ENCODE results near the gene VEPH1.

VEPH1 gene

GRCh38 chr3:157305392-157305791 is 197.8 kb downstream of the VEPH1 start:
- DNase-seq (ENCODE audit: low read depth in 2 of 2) = no peak

DNA sequence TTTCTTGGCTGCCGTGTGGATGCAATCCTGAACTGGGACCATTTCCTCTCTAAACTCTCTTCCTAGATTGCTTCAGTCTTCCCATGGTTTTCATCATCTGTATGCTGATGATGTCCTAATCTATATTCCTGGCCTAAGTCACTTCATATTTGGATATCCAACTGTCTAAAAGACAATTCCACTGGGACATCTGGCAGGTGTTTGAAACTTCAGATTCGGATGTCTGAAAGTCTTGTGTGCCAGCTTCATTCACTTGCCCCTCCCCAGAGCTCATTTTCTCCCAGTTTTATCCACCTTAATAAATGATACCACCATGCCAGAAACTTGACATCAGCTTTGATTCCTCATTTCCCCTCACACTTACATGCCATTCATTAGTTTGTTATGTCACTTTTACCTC is 201.5 kb downstream of the VEPH1 start:
- no peak for DNase-seq (ENCODE audit: low read depth in 2 of 2)

DNA sequence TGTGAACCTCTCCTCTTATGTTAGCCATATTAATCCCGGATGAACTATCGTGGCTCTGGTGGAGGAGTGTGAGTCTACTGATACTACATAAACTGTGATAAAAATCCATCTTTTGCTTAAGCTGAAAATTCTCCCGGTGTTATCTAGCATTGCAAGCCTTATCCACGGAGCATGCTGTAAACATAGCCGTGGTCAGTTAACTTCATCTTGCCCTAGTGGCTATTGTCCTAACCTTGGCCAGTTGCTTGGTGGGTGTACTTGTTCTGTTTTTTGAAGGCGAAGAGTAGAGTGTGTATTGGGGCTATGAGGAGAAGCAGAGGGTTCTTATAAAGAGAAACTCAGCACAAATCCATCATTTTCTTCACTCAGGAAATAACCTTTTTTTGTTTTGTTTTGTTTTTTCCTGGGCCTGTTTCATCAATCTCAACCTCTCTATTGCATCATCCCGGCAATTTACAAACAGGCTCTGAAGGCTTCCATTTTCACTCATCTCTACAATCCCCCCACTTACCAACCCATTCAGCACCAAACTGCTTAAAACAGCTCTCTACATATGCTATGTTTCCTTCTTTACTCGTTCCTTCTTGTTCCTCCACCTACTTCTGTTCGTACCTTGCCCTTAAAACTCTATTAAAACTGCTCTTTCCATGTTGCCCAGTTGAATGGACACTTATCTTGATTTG is 202.1 kb downstream of the VEPH1 start:
- DNase-seq (ENCODE audit: low read depth in 2 of 2) = no peak

DNA sequence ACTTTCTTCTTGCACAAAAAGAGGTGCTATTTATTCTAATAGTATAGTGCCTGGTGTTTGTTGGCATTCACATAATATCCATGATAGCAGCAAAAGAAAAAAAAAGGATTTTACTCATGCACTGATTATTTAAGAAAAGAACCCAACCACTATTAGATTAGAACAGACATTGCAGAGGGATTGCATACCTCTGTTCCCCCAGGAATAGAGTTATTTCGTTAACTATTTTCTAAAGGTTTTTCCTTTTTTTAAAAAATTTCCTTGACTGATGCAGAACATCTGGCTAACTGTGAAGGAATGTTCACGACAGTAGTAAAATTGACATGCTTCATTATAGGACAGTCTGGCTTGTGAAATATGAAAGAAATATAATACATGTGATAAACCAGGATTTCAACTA is 203.1 kb downstream of the VEPH1 start:
- no peak for DNase-seq (ENCODE audit: low read depth in 2 of 2)

DNA sequence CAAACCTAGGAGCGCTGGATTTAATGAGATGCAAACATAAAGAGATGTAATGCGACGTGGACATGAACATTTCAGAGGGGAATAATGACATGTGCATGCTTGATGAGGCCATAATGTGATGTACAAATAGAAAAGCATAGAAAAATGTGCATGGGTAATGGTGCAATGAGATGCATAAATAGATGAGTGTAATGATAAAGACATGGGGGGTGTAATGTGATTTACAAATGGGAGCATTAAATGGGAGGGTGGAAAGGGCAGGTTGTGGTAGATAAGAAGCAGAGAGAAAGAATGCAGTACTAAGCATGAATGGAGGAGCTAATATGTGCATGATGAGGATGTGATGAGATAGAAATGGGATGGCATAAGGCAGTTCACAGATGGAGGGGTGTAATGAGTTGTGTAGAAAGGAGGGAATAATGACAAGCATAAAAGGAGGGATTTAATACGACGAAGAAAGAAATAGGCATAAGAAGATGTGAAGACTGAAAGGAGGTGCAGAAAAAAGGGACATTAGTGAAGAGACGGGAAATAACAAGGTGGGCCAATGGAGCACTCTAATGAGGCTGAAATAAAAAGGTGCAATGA is 205.8 kb downstream of the VEPH1 start:
- DNase-seq (ENCODE audit: low read depth in 2 of 2) = no peak

- DNase-seq (ENCODE audit: low read depth in 2 of 2) = no peak
Observed at GRCh38 chr3:157294953-157295352, 208.3 kb downstream of the VEPH1 start.

GRCh38 chr3:157294491-157294890 is 208.7 kb downstream of the VEPH1 start:
- no peak for DNase-seq (ENCODE audit: low read depth in 2 of 2)

GRCh38 chr3:157290766-157291165 is 212.4 kb downstream of the VEPH1 start:
- no peak for DNase-seq (ENCODE audit: low read depth in 2 of 2)

DNA sequence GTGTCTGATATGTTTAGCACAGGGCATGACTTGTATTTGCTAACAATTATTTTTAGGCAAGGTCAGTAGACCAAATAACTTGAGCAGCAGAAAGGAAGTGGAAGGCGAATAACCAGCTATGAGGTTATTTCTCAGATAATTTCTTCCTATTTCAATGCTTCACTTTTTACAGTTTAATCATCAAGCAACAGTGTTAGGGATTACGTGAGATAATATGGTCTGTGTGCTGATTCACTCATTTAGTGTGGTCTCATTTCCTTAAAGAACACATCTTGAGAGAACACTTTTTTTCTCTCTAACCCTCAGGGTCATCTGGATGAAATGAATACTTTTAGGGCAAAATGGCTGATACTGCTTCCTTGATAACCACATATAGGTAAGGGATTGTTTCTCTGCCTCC is 217.2 kb downstream of the VEPH1 start:
- no peak for DNase-seq (ENCODE audit: low read depth in 2 of 2)

DNA sequence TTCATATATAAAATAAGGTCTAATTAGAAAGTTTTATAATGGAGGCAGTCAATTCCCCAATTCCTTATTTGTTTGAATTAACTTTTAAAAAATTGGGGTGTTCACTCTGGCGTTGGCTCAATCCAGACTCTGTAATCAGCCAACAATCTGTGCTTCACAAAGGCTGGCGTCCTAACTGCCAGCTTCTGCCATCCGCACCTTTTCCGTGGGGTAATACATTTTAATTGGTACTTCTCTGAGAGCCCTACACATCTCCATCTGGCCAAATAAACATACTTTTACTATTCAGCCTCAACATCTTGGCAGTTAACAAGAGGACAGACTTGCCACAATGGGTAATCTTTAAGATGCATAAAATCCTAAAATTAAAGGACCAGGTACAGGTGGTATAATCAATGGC is 218.1 kb downstream of the VEPH1 start:
- DNase-seq (ENCODE audit: low read depth in 2 of 2) = no peak

DNA sequence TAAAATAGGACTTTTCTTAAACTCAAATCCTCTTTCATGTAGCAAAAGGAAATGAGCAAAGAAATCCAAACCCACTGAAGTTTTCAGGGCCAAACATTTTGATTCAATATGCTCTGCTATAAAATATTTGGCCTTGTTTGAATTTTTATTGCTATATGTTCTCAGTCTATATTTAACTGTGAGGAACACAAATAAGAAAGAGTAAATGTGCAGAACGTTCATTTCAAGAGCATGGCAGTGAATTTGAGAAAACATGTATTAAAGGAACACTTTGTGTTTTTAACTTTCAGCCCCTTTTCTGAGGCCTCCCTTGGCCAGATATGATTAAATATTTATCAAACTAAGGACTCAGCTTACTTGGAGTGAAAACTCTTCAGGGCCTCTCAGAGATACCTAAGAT is 218.5 kb downstream of the VEPH1 start:
- no peak for DNase-seq (ENCODE audit: low read depth in 2 of 2)

DNA sequence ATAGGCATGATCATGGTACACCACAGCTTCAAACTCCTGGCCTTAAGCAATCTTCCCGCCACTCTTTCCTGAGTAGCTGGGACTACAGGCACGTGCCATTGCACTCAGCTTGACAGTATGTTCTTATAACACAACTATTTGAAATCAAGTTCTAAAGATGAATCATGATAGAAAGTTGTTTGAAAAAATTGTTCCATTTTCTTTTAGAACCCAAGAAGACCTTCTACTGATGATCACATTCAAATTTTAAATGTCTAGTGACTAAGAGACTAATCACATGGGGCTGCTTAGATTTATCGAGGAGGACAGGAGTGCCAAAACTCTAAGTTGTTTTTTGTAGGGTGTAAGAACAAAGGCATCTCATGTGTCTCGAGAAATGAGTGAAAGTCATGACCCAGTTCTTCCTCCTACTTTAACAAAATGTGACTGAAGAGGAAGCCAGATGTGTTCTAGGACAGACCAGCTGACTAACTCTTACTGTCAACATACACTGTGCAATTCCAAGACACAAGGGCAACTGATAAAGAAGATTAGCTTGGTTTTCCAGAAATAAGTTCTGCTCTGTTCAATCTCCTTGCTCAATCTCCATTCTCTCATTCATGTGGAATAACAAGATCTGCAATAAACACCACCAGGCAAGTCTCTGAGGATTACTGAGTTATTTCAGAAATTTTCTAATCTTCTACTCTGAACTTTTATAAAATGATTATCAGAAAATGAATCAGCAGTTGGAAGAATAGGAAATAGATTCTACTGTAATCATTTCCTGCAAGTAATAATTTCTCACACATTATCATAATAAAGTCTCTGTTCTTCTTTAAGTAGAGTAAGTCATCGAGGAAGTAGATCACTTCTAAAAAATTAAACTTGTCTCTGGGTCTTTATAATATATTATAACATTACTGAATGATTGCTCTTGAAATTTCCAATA is 220.7 kb downstream of the VEPH1 start:
- no peak for DNase-seq (ENCODE audit: low read depth in 2 of 2)

DNA sequence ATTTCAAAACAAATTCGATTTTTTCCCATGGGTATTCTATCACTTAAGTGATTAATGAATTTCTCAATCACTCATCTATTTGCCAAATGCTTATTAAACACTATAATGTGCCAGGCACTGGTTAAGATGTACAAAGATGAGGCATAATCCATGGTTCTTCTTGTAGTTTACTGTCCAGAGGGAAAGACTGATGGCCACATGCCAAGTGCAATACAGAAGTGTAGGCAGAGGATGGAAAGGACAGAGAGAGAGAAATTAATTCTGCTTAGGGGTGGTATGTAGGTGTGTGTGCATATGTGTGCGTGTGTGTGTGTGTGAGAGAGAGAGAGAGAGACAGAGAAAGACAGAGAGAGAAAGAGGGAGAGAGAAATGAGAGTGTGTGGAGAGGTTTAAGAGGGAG is 222.4 kb downstream of the VEPH1 start:
- no peak for DNase-seq (ENCODE audit: low read depth in 2 of 2)

- no peak for DNase-seq (ENCODE audit: low read depth in 2 of 2)
Observed at GRCh38 chr3:157280354-157280753, 222.9 kb downstream of the VEPH1 start.

GRCh38 chr3:157279237-157279636 is 224.0 kb downstream of the VEPH1 start:
- DNase-seq (ENCODE audit: low read depth in 2 of 2) = no peak

DNA sequence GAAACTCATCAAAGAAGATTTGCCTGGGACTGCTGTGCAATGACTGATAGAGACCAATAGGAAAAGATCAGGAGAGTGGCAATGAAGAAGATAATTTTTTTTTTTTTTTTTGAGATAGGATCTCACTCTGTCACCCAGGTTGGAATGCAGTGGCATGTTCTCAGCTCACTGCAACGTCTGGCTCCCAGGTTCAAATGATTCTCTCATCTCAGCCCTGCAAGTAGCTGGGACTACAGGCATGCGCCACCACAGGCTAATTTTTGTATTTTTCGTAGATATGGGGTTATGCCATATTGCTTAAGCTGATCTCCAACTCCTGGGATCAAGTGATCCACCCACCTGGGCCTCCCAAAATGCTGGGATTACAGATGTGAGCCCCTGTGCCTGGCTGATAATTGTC is 226.4 kb downstream of the VEPH1 start:
- DNase-seq (ENCODE audit: low read depth in 2 of 2) = no peak

- DNase-seq (ENCODE audit: low read depth in 2 of 2) = no peak
Observed at GRCh38 chr3:157275832-157276231, 227.4 kb downstream of the VEPH1 start.

DNA sequence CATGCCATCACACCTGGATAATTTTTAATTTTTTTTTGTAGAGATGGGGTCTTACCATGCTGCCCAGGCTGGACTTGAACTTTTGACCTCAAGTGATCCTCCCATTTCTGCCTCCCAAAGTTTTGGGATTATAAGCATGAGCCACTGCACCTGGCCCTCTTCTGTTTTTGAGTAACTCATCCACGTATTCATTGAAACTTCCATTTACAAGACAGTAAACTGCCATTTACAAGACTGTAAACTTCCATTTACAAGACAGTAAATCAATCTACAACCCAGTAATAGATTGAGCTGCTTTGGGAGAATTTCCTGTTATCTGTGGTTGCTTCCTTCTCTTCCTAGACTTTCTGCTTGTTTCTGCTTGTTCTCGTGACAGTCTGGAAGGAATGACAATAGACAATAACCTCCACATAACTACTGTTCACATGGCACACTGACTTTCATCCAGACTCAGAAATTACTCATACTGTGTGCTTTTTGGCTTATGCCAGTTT is 228.5 kb downstream of the VEPH1 start:
- DNase-seq (ENCODE audit: low read depth in 2 of 2) = no peak

DNA sequence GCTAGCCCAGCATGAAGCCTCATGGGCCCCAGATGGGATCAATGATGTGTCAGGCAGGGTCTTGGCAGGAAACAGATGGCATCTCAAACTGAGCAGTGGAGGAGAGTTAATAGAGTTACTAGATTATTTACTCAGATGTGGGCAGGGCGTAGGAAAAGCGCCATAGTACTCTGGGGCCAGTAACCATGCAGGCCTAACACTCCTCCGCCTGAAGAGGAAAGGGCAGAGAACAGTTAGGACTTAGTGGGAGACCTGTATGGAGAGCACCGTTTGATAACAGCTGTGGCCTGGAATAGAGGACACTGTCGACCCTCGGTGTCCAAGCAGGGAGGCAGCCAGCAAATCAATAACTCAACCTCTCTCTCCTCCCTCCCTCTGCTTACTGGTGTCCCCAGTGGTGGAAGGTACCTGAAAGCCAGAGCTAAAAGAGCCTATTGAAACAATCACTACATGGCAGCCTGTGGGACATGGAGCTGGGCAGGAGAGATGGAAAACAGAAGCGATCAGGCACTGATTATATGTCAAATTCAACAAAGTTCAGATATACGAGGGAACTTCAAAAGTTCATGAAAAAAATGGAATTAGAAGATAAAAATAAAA is 231.8 kb downstream of the VEPH1 start:
- DNase-seq (ENCODE audit: low read depth in 2 of 2) = no peak

DNA sequence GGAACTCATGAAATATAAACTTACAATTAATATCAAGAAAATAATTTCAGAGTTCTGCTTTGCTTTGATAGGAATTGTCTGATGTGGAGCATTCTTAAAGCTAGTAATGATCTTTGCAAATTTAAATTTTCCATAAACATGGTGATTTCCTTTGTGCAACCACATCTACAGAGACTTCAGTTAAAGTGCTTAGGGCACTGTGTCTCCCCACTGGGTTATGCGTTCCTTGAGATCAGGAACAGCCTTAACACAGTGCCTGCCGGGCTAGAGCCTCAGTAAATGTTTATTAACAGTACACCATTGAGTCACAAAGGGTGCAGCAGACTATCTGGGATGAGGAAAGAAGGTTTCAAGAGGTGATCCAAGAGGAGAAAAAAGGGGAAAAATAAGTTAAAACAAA is 235.2 kb downstream of the VEPH1 start:
- DNase-seq (ENCODE audit: low read depth in 2 of 2) = no peak

DNA sequence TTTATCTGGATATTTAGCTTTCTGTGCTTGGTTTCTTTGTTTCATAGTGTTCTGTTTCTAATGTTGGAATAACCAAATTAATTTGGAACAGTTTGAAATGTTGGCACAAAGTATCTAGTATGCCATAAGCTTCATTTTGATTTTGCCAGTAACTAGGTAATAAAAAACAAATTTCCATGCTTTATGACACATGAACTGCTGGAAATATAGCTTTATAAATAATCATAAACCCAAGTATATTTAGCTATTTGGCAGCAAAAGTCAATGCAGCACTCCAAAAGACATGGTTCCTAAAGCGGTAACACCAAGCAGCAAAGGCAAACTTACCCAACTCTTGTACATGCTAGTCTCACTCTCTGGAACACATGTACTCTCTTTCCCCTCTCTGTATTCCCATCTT is 237.3 kb downstream of the VEPH1 start:
- no peak for DNase-seq (ENCODE audit: low read depth in 2 of 2)

GRCh38 chr3:157263027-157263426 is 240.2 kb downstream of the VEPH1 start:
- DNase-seq (ENCODE audit: low read depth in 2 of 2) = no peak
